G401 (cell line): ENCODE results near the gene SNRNP35. TPM values are rescaled to one million over a fixed set of nuclear protein-coding genes. Genes with fewer than 3 reads are reported as not detected.
"Not testable (repeated sequence)": the region's sequence is repeated elsewhere in the genome, so short reads cannot be mapped to it uniquely, and the experiment has no call there.

Experiments used
- DNase-seq: peaks from one replicate; pipeline ENCODE4 v3.0.0-alpha.2; 2015; ENCODE audit warnings: low spot score
- in situ Hi-C: cut with HindIII; loops from 2 replicates; pipeline ENCODE4 v1.10.0; 2016; ENCODE audit warnings: low sequenced_read_pairs, mixed read lengths
- total RNA-seq: library from RNA; depleted of rRNA; stranded (reverse); fragments of >200 nt; shearing (Covaris generic); gene quantifications from 2 replicates; pipeline ENCODE4 v1.2.3, GENCODE V29; 2014

Gene SNRNP35
- total RNA-seq, 1 experiment from 2014 or later, result 9.1 TPM

DNA sequence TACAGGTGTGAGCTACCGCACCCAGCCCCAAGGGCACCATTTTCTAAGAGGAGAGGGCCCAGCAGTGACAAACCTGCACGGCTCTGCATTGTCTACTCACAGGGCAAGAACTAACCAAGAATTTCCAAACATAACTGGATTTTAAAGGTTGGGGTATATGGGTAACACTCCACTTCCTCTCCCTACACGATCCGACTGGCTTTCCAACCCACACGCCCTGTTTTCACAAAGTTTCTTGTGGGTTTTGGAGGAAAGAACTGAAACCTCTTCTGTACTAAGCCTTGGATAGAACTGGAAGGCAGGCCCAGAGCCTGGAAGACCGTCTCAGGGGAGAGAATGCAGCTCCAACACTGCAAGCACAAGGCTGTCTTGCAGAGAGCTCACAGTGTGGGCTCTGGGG lies 24.9 kb downstream of the SNRNP35 start:
- no peak for DNase-seq
- in situ Hi-C loops, result no loop called here

DNA sequence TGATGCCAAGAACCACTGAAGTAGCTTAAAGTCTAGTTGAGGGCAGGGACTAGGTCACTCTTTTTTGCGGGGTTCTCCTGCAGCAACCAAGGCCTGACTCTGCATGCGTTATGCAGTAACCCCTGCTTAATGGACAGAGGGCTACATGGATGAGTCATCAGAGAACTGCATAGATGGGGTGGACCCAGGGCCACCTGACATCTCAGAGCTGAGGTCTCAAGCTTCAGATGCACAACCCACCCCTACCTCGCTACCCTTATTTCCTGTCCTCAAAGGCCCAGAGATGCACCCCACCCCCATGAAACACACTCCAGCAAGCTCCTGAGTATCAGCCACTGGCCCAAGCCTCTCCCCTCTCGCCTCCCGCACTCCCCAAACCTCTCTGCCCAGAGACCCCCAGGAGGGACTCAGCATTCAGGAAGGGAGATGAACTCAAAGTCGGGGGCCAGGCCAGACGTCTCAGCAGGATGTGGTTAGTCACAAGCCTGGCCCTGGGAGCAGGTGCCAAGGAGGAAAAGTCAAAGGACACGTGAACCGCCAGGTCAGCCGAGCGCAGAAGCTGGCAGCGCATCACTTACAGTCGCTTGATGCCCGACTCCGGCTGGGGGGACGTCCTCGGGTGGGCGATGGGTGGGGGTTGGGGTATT lies 25.8 kb downstream of the SNRNP35 start:
- in situ Hi-C loops, result no loop called here
- DNase-seq, result no peak

DNA sequence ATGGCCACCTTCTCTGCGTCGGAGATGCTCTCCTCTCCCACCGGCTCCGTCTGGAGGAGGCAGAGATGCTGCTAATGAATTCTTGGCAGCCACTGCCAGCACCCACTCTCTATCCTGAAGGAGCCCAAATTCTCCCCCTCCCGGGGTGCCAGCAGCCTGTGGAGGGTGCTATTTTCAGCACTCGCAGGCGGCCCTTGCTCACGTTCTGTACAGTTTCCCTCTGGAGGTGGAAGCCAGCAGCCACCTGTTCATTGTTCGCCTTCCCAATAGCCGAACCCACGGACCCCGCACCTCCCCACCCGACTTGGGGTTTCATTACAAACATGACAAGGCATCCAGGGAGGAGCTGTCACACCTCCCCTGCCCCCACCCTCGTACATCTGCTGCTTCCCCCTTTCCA lies 27.8 kb downstream of the SNRNP35 start:
- in situ Hi-C loops, result no loop called here
- DNase-seq, result no peak

DNA sequence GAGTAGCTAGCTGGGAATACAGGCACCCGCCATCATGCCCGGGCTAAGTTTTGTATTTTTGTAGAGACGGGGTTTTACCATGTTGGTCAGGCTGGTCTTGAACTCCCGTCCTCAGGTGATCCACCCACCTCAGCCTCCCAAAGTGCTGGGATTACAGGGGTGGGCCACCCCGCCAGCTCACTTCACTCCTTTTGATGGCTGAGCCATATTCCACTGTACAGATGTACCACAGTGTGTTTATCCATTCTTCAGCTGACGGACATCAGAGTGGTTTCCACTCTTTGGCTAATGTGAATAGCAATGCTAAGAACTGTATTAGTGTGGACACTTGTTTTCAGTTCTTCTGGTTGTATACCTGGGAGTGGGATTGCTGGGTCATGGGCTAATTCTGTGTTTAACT lies 29.5 kb downstream of the SNRNP35 start:
- DNase-seq, result no peak

DNA sequence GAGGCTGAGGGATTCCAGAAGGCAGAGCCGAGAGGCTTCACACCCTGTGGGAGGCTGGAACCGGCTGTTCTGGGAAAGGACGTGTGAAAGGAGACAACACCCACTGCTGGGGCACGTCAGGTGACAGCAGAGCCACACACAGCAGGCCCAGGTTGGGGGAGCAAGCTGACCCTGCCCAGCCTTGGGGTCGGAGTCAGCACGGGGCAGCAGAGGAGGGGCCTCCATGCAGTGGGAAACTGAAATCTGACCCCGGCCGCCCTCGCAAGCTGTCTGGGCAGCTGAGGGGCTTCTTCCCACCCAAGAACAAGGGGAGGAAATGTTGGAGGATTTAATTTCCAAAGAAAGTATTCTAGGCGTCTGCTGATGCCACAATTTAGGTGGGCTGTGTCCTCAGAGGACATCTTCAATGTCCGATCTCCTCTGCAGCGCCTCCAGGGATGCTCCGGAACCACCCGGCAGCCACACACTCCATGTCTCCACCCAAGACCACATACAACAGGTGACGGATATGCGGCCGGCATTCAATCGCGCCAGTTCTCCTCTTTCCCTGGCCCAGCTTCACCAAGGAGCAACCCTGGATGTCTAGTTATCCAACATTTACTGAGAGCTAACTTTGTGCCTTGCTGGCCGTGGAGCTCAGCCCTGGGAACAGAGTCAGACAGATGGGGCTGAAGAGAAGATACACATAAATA lies 30.7 kb downstream of the SNRNP35 start:
- in situ Hi-C loops, result no loop called here
- no peak for DNase-seq

More for the DNA sequence above, 29.5 kb downstream of the SNRNP35 start:
- in situ Hi-C loops, result no loop called here

DNA sequence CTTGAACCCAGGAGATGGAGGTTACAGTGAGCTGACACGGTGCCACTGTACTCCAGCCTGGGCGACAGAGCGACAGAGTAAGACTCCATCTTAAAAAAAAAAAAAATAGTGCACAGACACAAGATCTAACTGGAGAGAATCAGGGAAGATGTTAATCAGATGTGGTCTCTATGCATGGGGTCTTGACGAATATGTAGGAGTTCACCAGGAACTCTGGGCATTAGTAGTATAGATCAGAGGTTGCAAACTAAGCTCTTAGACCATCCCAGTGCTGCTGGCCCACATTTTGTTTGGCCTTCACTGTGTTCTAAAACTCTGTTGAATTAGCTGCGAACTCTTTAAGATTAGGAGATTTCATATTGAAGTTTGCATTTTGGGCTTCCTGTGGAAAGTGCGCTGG lies 31.6 kb downstream of the SNRNP35 start:
- in situ Hi-C loops, result no loop called here
- no peak for DNase-seq

DNA sequence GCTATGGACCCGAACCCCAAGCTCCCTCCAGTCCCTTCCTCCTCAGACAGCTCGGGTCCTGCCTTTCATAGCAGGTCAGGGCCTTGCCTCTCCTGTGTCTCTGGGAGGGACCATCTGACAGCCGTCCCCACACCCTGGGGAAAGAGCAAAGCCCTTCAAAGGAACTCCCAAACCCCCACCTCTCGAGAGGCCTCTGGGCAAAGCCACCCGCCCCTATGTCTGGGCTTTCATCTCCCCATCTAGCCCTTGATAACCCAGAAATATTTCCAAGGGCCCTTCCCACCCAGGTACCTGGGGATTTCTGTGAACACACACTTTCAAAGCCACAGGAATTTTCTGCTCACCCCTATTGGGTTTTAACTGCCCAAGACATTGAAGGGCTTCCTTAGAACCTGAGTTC lies 32.1 kb downstream of the SNRNP35 start:
- no peak for DNase-seq
- in situ Hi-C loops, result no loop called here

DNA sequence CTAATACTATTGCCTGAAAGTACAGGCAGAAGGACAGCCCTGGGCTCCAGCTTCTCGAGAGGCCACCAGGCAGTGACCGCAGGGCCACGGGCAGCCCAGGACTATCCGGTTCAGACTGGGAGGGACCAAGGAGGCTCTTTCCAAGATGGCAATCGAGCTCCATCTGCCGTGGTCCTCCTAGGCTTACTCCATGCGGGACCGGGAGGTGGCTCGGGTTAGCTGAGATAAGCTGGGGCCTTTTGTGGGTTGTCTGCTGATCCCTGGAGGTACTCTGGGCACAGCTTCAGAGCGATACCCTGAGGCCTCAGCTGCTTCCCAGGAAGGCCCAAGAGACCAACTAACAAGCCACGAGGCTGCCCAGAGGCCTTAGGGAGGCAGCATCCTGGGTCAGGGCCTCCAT lies 33.1 kb downstream of the SNRNP35 start:
- in situ Hi-C loops, result no loop called here
- DNase-seq, result no peak

DNA sequence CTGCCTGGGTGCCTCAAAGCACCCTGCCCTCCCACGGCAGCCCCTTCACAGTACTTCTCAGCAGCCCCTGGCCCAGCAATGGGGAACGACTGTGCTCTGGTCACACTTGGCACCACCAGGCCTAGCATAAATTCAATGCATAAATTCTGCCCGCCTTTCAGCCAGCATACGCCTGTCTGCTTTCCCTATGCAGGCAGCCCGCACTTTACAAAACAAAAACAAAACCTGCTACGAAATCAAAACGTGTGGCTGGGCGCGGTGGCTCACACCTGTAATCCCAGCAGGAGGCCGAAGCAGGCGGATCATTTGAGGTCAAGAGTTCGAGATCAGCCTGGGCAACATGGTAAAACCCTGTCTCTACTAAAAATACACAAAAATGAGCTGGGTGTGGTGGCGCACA lies 33.5 kb downstream of the SNRNP35 start:
- in situ Hi-C loops, result no loop called here
- no peak for DNase-seq

DNA sequence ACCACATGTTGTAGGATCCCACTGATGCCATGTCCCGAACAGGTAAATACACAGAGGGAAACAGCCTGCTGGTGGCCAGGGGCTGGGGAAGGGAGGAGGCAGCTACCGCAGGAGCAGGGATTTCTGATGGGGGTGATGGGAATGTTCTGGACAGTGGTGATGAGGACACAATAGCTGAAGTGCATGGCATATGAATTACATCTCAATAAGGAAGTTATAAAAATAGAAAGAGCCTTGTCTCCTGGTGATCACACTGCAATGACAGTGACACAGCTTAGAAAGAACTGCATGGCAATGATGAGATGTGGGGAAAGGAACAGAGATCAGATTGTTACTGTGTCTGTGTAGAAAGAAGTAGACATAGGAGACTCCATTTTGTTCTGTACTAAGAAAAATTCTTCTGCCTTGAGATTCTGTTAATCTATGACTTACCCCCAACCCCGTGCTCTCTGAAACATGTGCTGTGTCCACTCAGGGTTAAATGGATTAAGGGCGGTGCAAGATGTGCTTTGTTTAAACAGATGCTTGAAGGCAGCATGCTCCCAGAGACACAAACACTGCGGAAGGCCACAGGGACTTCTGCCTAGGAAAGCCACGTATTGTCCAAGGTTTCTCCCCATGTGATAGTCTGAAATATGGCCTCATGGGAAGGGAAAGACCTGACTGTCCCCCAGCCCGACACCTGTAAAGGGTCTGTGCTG lies 34.5 kb downstream of the SNRNP35 start:
- DNase-seq, in situ Hi-C loops: not testable (repeated sequence)

DNA sequence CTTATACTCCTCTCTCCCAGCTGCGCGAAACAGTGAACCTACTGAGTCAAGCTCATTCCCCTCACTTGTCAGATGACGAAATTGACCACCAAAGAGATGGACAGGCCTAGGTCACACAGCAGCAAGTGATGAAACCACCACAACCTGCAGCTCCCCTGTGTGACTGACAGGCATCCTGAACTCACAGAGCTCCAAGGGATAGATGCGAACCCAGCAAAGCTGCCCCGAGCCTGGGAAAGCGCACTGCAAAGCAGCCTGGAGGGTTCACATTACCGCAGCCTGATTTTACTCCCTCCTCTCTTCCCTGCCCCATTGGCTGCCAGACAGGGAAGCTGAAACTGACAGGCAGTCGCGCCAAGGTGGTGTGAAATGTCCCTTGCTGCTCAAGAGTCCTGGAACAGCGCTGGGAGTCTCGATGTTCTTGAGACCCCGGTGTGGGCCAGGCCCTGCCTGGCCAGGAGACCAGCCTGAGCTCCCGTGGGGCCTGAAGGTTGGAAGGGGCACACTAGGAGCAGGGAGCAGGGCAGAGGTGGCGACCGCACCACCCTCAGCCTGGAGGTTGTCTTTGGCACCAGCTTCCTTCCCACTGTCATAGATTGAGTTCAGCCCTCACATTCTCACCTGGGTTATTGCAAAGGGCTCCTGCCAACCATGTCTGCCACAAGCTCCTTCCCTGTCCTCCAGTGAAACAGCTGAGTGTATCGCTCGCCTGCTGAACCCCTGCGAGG lies 36.3 kb downstream of the SNRNP35 start:
- in situ Hi-C loops, result no loop called here

DNA sequence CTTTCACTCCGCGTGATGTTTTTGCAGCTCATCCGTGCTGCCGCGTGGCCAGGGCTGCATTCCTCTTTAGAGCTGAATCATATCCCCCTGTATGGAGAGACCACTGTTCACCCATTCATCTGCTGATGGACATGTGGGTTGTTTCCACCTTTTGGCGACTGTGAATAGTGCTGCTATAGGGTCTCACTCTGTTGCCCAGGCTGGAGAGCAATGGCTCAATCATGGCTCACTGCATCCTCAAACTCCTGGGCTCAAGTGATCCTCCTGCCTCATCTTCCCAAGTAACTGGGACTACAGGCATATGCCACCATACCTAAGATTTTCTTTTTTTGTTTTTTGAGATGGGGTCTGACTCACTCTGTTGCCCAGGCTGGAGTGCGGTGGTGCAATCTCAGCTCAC lies 39.1 kb downstream of the SNRNP35 start:
- no peak for DNase-seq
- in situ Hi-C loops, result no loop called here

More for the DNA sequence above, 36.3 kb downstream of the SNRNP35 start:
- DNase-seq, result no peak

DNA sequence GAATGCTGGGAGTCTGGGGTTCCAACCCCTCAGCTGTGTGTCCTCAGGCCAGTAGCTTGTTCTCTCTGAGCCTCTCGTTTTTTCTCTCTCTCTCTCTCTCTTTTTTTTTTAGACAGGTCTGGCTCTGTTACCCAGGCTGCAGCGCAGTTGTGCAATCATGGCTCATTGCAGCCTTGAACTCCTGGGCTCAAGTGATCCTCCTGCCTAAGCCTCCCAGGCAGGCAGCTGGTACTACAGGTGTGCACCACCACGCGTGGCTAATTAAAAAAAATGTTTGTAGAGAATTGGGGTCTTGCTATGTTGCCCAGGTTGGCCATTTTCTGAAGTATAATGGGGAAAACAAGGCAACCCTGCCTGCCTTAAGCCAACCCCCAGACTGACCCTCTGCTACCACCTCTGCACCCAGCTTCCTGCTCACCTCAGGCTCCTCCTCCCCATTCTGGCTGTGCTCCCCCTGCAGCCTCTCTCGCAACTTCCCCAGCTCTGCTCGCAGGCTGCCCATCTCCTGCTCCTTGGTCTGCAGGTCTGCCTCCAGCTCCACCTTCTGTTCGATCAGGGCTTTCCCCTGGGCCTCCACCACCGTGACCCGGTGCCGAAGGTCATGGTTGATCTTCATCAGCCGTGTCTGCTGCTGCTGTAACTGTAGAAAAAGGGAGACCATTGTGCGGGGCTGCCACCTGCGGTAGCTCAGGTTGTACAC lies 40.3 kb downstream of the SNRNP35 start:
- DNase-seq, result no peak
- in situ Hi-C loops, result no loop called here

DNA sequence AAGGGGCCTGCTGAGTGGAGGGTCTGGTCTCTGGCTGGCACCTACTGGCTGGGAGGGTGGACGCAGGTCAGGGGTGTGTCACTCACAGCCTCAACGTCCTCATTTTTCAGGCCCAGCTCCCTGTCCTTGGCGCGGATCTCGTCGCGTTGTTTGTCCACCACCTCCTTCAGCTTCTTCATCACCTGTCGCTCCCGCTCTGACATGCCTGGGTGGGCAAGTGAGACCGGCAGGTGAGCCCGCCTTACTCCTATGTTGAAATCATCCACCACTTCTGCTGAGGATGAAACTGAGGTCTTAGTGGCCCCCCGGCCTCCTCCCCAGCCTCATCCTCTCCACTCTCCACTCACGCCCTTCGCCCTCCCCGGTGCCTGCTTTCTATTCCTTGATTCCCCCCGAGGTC lies 41.4 kb downstream of the SNRNP35 start:
- in situ Hi-C loops, result no loop called here
- DNase-seq, result no peak

DNA sequence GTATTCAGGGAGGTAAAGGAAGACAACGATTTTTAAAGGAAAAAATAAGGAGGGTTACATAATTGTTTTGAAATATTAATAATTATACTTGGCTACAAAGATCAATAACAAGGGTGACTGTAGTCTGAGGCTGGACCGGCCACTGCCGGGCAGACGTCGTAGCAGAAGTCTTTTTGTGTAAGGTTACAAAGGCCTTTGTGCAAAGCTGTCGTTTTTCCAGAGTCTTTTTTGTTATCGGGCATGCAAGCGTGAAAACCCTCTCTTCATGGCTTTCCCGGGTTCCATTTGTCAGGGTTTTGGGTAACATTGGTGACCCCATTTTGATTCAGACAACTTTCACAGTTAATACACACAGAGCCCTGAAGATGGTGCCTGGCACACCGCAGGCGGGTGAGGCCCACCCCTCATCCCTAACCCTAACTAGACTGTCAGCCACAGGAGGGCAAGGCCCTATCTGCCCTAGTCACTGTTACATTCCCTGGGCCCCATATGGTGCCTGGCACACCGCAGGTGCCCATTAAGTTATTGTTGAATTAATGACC lies 44.3 kb downstream of the SNRNP35 start:
- peak; percentile 18 for DNase-seq
- in situ Hi-C loops, result no loop called here

DNA sequence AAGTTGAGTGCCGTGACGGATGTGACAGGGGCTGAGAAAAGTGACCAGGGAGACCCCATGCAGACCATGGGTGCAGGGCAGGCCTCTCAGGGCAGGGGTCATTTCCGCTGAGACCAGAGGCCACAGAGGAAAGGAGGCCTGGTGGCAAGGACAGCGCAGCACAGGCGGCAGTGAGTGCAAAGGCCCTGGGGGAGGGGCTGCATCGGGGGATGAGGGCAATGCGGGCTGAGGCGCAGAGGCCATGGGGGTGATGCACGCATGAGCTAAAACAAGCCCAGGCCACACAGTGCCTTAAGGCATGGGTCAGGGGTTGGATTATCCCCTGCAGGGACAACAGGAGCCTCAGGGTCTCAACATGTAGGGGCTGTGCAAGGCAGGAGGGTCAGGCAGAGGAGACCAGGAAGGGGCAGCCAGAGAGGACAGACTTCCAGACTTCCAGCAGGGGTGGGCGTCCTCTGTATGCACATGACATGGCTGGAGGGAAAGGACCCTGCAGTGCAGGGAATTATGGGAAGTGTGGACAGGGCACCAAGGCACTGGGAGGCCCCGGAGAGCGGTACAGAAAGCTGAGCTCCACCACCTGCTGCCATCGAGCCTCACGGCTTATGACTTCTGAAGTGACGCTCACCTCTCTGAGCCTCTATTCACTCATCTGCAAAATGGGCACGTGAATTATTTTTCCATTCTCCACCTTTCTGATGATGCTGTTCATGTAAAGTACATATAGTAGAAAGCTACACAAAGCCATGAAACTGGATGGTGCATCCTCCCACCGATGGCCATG lies 48.3 kb downstream of the SNRNP35 start:
- DNase-seq, result no peak
- in situ Hi-C loops, result no loop called here

DNA sequence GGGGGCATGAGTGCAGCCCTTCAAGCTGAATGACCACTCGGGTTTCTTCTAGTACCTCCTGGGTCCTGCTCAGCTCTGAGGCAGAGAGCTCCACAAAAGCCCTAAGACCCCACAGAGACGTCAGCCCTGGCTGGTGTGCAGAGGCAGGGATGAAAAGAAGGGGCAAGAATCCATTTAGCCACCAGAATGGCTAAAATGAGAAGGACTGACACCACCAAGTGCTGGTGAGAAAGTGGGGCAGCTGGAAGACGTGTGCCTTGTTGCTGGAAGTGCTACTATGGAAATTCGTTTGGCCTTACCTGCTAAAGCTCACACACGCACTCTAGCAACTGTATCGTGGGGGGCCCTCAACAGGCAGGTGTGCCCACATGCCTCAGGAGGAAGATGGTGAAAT lies 48.9 kb downstream of the SNRNP35 start:
- DNase-seq, result no peak
- in situ Hi-C loops, result no loop called here
